Rectal smooth muscle tissue (tissue), 1 donor: ENCODE data around the gene HNRNPUL2.
"Not testable (repeated sequence)": the region's sequence is repeated elsewhere in the genome, so short reads cannot be mapped to it uniquely, and the experiment has no call there.

ENCODE experiments used
- H3K27ac ChIP-seq: one replicate; pipeline ENCODE4 v1.7.0; 2013; ENCODE audit warnings: low read depth, low read length, inconsistent platforms
- H3K27me3 ChIP-seq: one replicate; pipeline ENCODE4 v1.7.0; 2013; ENCODE audit warnings: low read length; ENCODE audit not compliant: control insufficient read depth, insufficient read depth
- H3K36me3 ChIP-seq: one replicate; pipeline ENCODE4 v1.7.0; 2013; ENCODE audit warnings: low read length; ENCODE audit not compliant: control insufficient read depth, insufficient read depth
- H3K4me1 ChIP-seq: one replicate; pipeline ENCODE4 v1.7.0; 2013; ENCODE audit warnings: low read length; ENCODE audit not compliant: control insufficient read depth, insufficient read depth
- H3K4me3 ChIP-seq: one replicate; pipeline ENCODE4 v1.7.0; 2013; ENCODE audit warnings: low read length
- H3K9ac ChIP-seq: one replicate; pipeline ENCODE4 v1.7.0; 2013; ENCODE audit warnings: low read length

HNRNPUL2 gene

DNA sequence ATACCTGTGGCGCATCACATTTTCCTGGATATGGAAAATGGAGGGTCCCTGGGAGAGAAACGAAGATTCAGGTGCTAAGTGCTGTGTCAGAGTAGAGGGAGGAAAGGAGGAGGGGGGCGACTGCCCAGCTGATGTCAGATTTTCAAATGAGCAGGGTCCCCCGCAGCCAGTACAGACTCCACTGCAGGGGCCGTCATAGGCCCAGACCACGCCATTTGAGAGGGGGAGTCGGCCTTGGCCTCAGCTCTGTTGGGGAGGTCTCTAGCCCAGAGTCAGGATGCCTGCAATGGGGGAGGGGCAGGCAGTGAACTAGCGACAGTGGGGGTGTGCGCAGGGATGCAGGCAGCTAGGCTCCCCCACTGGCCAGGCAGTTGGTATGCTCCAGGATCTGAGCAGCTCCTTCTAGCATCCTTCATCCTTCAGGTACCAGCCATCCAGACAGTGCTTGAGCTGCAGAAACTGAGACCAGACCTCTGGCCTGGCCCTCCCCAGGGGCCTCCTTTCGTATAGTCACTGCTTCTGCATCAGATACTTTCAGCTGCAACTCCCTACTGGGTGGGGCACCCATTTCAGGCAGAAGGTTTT is 19.9 kb downstream of the HNRNPUL2 start, which contains the start of the genes BSCL2 and GNG3:
Gene BSCL2 (minus strand): TSS at position 148 of the 585 bp plus-strand sequence. CDS start 229 bp downstream, outside the sequence.
Gene GNG3 (plus strand): TSS at position 400 of the 585 bp plus-strand sequence. CDS start 620 bp downstream, outside the sequence.
- H3K4me1 ChIP-seq = peaks cover 17% of the 10 kb centered on the region
- peak within 1 kb of the TSS; percentile 53 for H3K9ac ChIP-seq
- H3K36me3 ChIP-seq = peaks cover 4% of the 10 kb centered on the region
- peak within 1 kb of the TSS; percentile 91 for H3K4me3 ChIP-seq
- peak within 1 kb of the TSS; percentile 87 for H3K27ac ChIP-seq
- H3K27me3 ChIP-seq = no peaks in the 10 kb centered on the region

DNA sequence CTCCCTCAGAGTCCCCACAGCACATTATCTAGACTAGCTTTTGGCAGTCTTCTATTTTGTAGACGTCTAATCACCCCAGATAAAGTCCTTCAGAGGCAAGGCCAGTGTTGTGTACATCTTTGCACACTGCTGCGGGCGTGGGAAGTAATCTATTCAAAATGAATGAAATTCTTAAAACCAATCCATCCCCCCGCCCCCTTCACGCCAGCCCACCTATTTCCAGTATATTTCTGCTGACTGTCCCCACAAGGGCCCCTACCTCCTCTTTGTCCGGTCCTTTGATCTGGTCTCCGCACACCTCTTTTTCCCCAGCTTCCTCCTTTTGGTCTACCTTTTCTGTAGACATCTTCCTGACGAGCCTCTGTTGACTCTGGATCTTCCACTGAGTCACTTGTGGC is 20.4 kb downstream of the HNRNPUL2 start:
- H3K4me3 ChIP-seq = peak overlapping the region; percentile 87
- peaks cover 17% of the 10 kb centered on the region for H3K4me1 ChIP-seq
- H3K27ac ChIP-seq = peak overlapping the region; percentile 87
- no peaks in the 10 kb centered on the region for H3K36me3 ChIP-seq
- H3K9ac ChIP-seq = peak overlapping the region; percentile 53
- H3K27me3 ChIP-seq = no peaks in the 10 kb centered on the region

DNA sequence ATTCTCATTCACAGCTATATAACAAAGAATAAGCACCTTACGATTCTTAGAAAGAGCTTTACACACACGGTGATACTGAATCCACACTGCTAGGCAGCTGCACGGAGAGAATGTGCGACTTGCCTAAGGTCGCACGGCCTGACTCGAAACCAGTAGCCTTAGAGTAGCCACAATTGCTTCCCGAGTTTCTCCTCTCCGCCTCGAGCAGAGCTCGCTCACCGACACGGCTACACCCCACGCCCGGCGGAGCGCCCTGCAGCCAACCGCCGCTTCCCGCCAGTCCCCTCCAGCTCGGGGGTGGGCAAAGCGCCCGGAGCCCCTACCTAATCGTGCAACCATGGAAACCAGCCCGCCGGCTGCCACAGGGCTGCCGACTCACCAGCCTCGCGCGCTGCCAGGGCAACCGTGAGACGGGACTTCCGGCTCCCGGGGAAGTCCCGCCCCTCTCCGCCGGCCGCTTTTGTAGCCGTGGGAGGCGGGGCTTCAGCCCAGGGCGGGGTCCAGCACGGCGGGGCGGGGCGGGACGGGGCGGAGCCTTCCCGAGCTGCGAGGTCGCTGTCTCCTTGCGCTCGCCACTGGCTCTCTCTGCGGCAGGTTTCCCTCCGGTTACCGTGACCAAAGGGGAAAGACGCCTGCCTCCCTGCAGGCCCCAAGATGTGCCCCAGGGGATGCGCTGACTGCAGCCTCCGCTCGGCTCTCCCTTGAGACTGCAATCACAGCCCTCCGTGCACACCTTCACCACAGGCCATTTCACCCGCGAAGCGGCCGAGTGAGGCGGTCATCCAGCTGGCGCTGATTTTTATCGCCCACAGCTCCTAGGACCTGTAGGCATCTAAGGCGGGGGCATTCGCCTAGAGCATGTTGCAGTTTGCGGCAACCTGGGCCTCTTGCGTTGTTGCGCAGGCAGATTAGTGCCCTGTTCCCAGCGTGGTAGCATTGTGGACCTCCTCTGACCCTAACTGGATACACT is 21.1 kb downstream of the HNRNPUL2 start:
- H3K4me3 ChIP-seq = peak overlapping the region; percentile 91
- no peaks in the 10 kb centered on the region for H3K27me3 ChIP-seq
- peak overlapping the region; percentile 53 for H3K9ac ChIP-seq
- peak overlapping the region; percentile 87 for H3K27ac ChIP-seq
- no peaks in the 10 kb centered on the region for H3K36me3 ChIP-seq
- H3K4me1 ChIP-seq = peaks cover 17% of the 10 kb centered on the region

DNA sequence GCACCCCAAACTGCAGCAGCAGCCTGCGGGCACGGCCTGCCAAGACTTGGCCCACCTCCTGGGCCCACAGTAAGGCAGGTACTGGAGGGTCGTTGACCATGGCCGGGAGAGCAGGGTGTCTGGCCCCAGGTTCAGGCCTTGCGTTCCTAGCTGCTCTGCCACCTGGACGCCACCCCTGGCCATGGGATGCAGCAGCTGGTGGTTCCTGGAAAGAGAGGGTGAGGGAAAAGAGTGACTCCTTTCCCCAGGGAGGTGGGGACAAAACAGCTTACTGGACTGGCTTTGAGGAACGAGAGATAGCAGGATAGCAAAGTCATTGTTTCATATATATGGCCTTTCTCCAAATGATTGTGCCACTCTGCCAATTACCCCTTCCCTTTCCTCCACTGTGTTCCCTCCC is 21.8 kb downstream of the HNRNPUL2 start:
- no peaks in the 10 kb centered on the region for H3K36me3 ChIP-seq
- H3K27ac ChIP-seq = peak overlapping the region; percentile 71
- H3K4me1 ChIP-seq = peaks cover 17% of the 10 kb centered on the region
- H3K9ac ChIP-seq = peak overlapping the region; percentile 29
- peak overlapping the region; percentile 91 for H3K4me3 ChIP-seq
- H3K27me3 ChIP-seq = no peaks in the 10 kb centered on the region

GRCh38 chr11:62703921-62704320 is 23.3 kb downstream of the HNRNPUL2 start:
- H3K27me3 ChIP-seq, H3K27ac ChIP-seq, H3K36me3 ChIP-seq, H3K4me3 ChIP-seq, H3K9ac ChIP-seq: not testable (repeated sequence)
- peaks cover 12% of the 10 kb centered on the region for H3K4me1 ChIP-seq

DNA sequence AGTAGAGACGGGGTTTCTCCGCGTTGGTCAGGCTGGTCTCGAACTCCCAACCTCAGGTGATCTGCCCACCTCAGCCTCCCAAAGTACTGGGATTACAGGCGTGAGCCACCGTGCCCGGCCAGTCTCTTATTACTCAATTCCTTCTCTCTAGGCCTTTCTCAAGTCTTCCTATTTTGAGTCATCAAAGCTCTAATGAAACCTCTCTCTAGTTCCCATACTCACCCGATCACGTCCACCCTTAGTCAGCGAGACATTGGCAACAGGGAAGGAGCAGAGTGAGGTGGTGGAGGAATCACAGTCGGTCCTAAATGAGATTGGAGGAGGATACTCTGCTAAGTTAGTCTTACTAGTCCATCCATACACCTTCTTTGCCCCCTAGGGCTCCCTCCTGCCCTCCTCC is 25.0 kb downstream of the HNRNPUL2 start:
- Histone ChIP-seq H3K9ac (no peak overlapping the region), H3K4me3 (no peak overlapping the region), H3K27me3 (no peaks in the 10 kb centered on the region), H3K36me3 (no peaks in the 10 kb centered on the region), H3K27ac (no peak overlapping the region), H3K4me1 (peaks cover 7% of the 10 kb centered on the region)

GRCh38 chr11:62694455-62695167 is 32.6 kb downstream of the HNRNPUL2 start:
- Histone ChIP-seq H3K9ac (no peak overlapping the region), H3K27me3 (no peaks in the 10 kb centered on the region), H3K27ac (no peak overlapping the region), H3K4me3 (no peak overlapping the region), H3K4me1 (no peaks in the 10 kb centered on the region), H3K36me3 (peaks cover 14% of the 10 kb centered on the region)

- not testable (repeated sequence) for H3K4me3 ChIP-seq, H3K27ac ChIP-seq, H3K4me1 ChIP-seq, H3K9ac ChIP-seq, H3K27me3 ChIP-seq
- peaks cover 14% of the 10 kb centered on the region for H3K36me3 ChIP-seq
Observed at GRCh38 chr11:62693624-62694023, 33.6 kb downstream of the HNRNPUL2 start.

- Histone ChIP-seq H3K9ac (no peak within 1 kb of the TSS), H3K4me1 (peaks cover 2% of the 10 kb centered on the region), H3K27ac (peak within 1 kb of the TSS; percentile 74), H3K4me3 (peak within 1 kb of the TSS; percentile 58), H3K36me3 (peaks cover 14% of the 10 kb centered on the region), H3K27me3 (peaks cover 5% of the 10 kb centered on the region)
Observed at GRCh38 chr11:62689421-62690183, 37.7 kb downstream of the HNRNPUL2 start, which contains the start of gene LRRN4CL. Gene LRRN4CL, minus strand, starts transcription at chr11:62689530. Its CDS starts 1,022 bp downstream, at chr11:62688508.

- Histone ChIP-seq H3K4me3 (peak overlapping the region; percentile 49), H3K27me3 (peaks cover 5% of the 10 kb centered on the region), H3K9ac (no peak overlapping the region), H3K27ac (peak overlapping the region; percentile 36), H3K36me3 (peaks cover 14% of the 10 kb centered on the region), H3K4me1 (peaks cover 2% of the 10 kb centered on the region)
Observed at GRCh38 chr11:62688491-62688890, 38.8 kb downstream of the HNRNPUL2 start.

- H3K27me3 ChIP-seq = peaks cover 5% of the 10 kb centered on the region
- peak overlapping the region; percentile 49 for H3K4me3 ChIP-seq
- H3K9ac ChIP-seq = no peak overlapping the region
- peaks cover 12% of the 10 kb centered on the region for H3K36me3 ChIP-seq
- H3K27ac ChIP-seq = peak overlapping the region; percentile 37
- H3K4me1 ChIP-seq = peaks cover 2% of the 10 kb centered on the region
Observed at GRCh38 chr11:62687508-62688396, 39.5 kb downstream of the HNRNPUL2 start.
